Stimulated activated CD4-positive, alpha-beta T cell treated with anti-CD3 and anti-CD28 coated beads, TNF-alpha, amount 100 ng/mL, for 1 hour (primary cell): Measurements from ENCODE around the gene MRPS17.

ENCODE experiments used
- DNase-seq, 3 donors: peaks; one replicate each; pipeline ENCODE4 v3.0.0-alpha.2; 2020; ENCODE audit warnings: low read depth in 3 of 3, low spot score in 1 of 3

The MRPS17 gene

DNA sequence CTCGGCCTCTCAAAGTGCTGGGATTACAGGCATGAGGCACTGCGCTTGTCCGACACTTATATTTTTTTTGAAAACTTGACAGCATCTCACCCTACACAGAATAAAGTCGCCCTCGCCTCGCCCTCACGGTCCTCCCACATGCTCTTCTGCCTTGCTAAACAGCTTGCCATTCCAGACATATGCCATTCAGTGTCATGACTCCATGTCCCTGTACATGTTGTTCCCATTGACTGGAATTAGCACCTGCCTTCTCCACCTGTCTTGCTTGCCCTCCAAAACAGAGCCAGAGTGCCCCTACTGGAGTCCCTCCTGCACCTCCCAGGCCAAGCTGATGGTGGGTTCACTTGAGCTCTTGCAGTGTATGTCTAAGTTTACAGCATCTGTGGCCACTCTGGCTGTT lies 18.9 kb downstream of the MRPS17 start:
- no peak for DNase-seq

- no peak for DNase-seq
Observed at GRCh38 chr7:55970978-55971377, 19.3 kb downstream of the MRPS17 start.

- no peak for DNase-seq
Observed at GRCh38 chr7:55973747-55974250, 22.1 kb downstream of the MRPS17 start.

DNA sequence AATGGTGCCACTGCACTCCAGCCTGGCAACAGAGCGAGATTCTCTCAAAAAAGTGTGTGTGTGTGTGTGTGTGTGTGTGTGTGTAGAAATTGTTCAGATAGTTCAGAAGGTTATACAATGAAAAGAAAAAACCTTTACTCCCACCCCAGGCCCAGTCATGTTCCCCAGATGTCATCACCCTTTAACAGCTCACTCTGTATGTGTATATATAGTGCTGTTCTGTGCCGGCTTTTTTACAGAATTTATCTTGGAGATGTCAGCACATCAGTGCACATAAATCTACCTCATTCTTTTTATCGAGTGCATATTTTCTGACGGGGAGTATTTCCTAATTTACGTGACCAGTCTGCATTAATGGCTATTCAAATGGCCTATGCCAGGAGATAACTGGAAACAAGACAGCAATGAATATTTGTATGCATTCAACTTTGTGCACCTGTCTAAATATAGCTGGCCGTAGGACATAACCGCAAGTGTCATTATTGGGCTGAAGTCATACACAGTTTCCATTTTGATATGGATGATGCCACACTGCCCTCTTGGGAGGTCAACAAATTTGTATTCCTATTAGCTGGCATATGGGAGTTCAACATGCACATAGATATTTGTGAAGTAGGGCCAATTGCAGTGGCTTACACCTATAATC lies 24.4 kb downstream of the MRPS17 start:
- no peak for DNase-seq

DNA sequence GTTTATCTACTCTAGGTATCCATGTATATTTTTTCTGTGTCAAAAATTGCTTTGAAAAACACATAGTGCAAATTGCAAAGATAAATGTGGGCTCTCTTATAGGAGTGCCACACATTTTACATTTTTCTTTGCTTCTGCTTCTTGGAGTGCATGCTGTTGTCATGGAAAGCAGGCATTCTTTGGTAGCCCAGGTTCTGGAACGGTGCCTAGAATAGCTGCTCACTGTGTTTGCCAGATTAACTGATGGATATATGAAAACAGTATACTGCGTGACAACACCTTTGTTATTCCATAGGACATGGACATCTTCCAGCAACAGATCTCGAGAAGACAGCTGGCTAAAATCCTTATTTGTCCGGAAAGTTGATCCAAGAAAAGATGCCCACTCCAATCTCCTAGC lies 26.2 kb downstream of the MRPS17 start:
- no peak for DNase-seq

DNA sequence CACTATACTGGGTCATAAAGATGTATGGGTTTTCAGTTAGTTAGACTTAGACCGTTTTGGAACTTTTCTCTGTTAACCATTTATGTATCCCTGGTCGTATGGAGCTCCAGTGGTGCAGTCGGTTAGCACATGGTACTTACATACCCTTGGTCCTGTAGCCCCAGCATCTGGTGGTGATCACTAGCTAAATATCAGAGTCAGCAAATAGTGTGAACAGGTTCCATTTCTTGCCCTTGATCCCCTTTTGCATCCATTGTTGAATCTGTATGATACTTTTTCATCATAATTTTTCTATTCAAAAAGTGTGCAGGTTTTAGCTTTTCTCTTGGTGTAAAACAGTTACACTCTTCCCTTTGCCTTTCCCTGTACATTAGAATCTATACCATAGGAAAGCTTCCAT lies 28.6 kb downstream of the MRPS17 start:
- no peak for DNase-seq

DNA sequence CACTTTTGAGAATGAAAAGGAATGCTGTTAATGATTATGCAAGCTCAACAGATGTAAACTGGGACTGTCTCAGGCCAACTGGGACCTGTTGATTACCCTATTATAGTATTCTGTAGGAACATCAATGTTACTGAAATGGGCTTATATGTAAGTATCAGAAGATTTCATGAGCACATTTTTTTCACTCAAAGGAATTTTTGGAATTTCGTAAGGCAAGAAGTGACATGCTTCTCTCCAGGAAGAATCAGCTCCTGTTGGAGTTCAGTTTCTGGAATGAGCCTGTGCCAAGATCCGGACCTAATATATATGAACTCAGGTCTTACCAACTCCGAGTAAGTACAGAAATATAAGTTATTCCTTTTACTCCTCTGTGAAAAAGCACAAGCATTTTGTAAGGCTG lies 31.9 kb downstream of the MRPS17 start:
- no peak for DNase-seq

GRCh38 chr7:55992346-55992745 lies 40.7 kb downstream of the MRPS17 start:
- DNase-seq = no peak

DNA sequence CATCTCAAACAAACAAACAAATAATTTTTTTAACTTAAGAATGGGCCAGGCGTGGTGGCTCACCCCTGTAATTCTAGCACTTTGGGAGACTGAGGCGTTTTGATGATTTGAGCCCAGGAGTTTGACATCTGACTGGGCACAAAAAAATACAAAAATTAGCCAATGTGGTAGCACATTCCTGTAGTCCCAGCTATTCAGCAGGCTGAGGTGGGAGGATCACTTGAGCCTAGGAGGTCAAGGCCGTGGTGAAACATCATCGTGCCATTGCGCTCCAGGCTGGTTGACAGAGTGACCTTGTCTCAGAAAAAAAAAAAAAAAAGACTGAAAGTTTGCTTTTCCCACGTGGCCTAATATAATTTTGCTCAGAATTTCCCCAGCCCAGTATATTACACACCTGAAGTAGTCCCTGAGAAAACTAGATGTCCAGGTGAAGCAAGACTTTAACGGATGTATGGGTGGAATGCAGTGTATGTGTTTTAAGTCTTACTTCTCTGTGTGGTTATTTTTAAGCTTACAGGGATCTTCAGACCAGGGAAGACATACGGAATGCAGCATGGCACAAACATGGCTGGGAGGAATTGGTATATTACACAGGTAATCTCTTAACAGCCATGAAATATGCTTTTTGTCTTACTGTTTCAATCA lies 45.3 kb downstream of the MRPS17 start:
- no peak for DNase-seq

DNA sequence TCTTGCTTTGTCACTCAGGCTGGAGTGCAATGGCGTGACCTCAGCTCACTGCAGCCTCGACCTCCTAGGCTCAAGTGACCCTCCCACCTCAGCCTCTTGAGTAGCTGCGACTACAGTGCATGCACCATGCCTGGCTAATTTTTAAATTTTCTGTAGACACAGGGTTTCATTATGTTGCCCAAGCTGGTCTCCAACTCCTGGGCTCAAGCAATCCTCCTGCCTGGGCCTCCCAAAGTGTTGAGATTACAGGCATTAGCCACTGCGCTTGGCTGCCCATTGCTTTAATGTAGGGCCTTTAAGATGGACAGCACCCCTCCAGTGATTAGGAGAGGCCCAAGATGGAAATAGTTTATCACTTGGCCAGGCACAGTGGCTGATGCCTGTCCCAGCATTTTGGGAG lies 52.1 kb downstream of the MRPS17 start:
- no peak for DNase-seq
